ENCODE data around the gene STUB1.
A peak's percentile ranks its signal among the peaks of the same experiment; 100 is the strongest.

The STUB1 gene

GRCh38 chr16:728131-728889 is 48.1 kb downstream of the STUB1 start:
- H3K4me1 ChIP-seq (ENCODE audit: control insufficient read depth, insufficient read depth, low read length): peaks cover 14% of the 10 kb centered on the region
- H3K9ac ChIP-seq (ENCODE audit: low read depth, low read length): no peak overlapping the region
- no peaks in the 10 kb centered on the region for H3K9me3 ChIP-seq (replicated peaks; ENCODE audit: low read length)
- peak overlapping the region; percentile 93 for H3K4me2 ChIP-seq (ENCODE audit: low read length)
- H3K27me3 ChIP-seq (ENCODE audit: control insufficient read depth, insufficient read depth, low read length): no peaks in the 10 kb centered on the region
- peaks cover 9% of the 10 kb centered on the region for H3K36me3 ChIP-seq (ENCODE audit: insufficient read depth, low read length)
- peak overlapping the region; percentile 75 for H3K4me3 ChIP-seq (ENCODE audit: low read length)

GRCh38 chr16:728890-729744 is 48.9 kb downstream of the STUB1 start:
- Histone ChIP-seq H3K36me3 (ENCODE audit: insufficient read depth, low read length) (peaks cover 17% of the 10 kb centered on the region), H3K4me2 (ENCODE audit: low read length) (peak overlapping the region; percentile 93), H3K4me1 (ENCODE audit: control insufficient read depth, insufficient read depth, low read length) (peaks cover 14% of the 10 kb centered on the region), H3K27me3 (ENCODE audit: control insufficient read depth, insufficient read depth, low read length) (no peaks in the 10 kb centered on the region), H3K9me3 (replicated peaks; ENCODE audit: low read length) (no peaks in the 10 kb centered on the region), H3K9ac (ENCODE audit: low read depth, low read length) (no peak overlapping the region), H3K4me3 (ENCODE audit: low read length) (peak overlapping the region; percentile 75)

DNA sequence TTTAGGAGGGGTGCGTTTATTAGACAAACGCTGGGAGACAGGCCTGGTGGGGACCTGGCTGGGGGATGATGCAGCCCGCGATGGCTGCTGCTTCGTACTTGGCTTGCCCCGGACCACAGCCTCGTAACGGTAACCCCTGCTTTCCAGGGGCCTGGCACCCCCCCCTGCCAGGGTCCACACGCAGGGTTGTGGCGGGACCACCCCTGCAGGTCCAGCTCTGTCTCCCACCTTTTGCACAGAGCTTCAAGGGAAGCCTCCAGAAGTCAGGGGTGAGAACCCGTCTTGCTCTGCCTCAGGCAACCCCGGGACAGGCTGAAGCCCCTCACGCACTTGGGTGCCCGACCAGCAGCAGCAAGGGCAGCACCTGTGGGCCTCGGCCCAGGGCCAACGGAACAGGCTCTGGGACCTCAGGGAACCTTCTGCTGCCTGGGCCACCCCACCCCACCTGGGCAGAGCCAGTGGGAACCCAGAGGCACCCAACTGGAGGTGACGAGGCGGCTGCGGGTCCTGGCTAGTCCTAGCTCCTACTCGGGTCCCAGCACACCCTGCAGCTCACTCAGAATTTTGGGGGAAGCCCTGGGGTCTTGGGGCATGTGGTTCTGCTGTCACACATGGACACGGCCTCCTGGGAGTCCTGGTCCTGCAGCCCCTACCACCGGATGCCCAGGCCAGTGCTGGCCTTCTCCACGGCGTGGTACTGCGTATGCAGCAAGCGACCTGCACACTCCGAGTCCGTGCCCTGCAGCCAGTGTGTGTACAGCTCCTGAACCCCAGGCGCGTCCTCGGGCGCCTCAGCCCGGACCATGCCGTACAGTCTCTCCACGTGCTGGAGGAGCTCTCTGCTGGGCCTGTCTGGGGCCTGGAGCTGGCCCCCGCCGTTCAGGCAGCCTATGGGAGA is 49.8 kb downstream of the STUB1 start:
- H3K9ac ChIP-seq (ENCODE audit: low read depth, low read length): no peak overlapping the region
- H3K27me3 ChIP-seq (ENCODE audit: control insufficient read depth, insufficient read depth, low read length): no peaks in the 10 kb centered on the region
- H3K4me1 ChIP-seq (ENCODE audit: control insufficient read depth, insufficient read depth, low read length): peaks cover 14% of the 10 kb centered on the region
- no peaks in the 10 kb centered on the region for H3K9me3 ChIP-seq (replicated peaks; ENCODE audit: low read length)
- no peak overlapping the region for H3K4me3 ChIP-seq (ENCODE audit: low read length)
- peaks cover 22% of the 10 kb centered on the region for H3K36me3 ChIP-seq (ENCODE audit: insufficient read depth, low read length)
- H3K4me2 ChIP-seq (ENCODE audit: low read length): no peak overlapping the region

DNA sequence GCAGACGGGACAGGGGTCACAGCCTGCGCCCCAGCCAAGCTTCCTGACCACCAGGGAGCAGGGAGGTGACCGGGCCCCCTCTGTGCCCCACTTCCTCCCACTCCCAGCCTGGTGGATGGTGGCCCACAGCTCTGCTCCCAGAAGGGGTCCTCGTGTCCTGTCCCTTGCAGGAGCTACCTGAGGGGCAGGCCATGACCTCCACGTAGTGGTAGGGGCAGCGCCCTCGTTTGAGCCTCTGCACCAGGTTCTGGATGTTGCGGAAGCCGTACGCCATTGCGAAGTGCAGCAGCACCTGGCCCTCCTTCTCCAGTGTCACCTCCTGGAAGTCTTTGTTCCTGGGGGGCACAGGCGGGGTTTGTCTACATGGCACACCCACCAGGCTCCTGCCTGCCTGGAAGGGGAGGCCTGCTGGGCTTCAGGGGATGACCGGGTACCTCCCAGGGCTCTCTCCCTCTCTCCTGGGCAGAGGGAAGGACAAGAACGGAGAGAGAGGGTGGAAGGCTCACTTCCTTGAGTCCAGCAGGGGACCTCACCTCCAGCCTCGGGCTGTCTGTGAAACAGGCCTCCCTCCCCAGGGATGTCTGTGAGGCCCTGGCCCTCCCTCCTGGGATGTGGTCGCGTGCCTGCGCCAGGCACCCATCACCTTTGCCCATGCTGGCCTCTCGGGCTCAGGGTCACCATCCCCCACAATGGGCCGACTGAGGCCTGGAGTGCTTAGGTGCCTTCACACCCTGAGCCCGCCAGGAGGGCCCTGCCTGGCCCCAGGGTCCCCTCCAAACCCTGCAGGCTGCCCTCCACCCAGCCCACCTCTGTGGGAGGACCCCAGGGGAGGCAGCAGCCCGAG is 50.7 kb downstream of the STUB1 start:
- no peak overlapping the region for H3K4me3 ChIP-seq (ENCODE audit: low read length)
- no peak overlapping the region for H3K4me2 ChIP-seq (ENCODE audit: low read length)
- H3K9me3 ChIP-seq (replicated peaks; ENCODE audit: low read length): no peaks in the 10 kb centered on the region
- H3K27me3 ChIP-seq (ENCODE audit: control insufficient read depth, insufficient read depth, low read length): no peaks in the 10 kb centered on the region
- peaks cover 14% of the 10 kb centered on the region for H3K4me1 ChIP-seq (ENCODE audit: control insufficient read depth, insufficient read depth, low read length)
- H3K9ac ChIP-seq (ENCODE audit: low read depth, low read length): no peak overlapping the region
- H3K36me3 ChIP-seq (ENCODE audit: insufficient read depth, low read length): peaks cover 22% of the 10 kb centered on the region

DNA sequence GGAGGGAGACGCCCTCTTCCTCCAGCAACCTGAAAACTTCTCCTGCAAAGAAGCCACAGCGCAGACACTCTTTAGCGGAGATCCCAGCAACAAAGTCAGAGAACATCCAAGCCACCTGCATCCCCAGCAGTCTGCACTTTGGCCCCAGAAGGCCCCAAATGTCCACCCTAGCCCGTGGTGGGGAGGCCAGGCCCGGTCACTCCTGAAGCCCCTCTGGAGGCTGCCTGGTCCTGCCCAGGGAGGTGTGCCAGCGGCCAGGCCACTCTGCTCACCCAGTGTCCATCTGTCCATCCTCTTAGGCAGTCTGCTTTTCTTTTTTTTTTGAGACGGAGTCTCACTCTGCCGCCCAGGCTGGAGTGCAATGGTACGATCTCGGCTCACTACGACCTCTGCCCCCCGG is 52.1 kb downstream of the STUB1 start:
- no peaks in the 10 kb centered on the region for H3K9me3 ChIP-seq (replicated peaks; ENCODE audit: low read length)
- peaks cover 30% of the 10 kb centered on the region for H3K36me3 ChIP-seq (ENCODE audit: insufficient read depth, low read length)
- H3K4me2 ChIP-seq (ENCODE audit: low read length): no peak overlapping the region
- H3K27me3 ChIP-seq (ENCODE audit: control insufficient read depth, insufficient read depth, low read length): no peaks in the 10 kb centered on the region
- no peak overlapping the region for H3K4me3 ChIP-seq (ENCODE audit: low read length)
- H3K9ac ChIP-seq (ENCODE audit: low read depth, low read length): no peak overlapping the region
- H3K4me1 ChIP-seq (ENCODE audit: control insufficient read depth, insufficient read depth, low read length): peaks cover 8% of the 10 kb centered on the region
